ENCODE data around the gene TMUB1. TPM values are rescaled to one million over a fixed set of nuclear protein-coding genes. Genes with fewer than 3 reads are reported as not detected.
A peak's percentile ranks its signal among the peaks of the same experiment; 100 is the strongest.

TMUB1 gene
- total and polyA plus RNA-seq, 9 of the 15 experiments (the other 6 are each of a cell fraction or from before 2014, with no cell fraction given): 0.14 to 241 (median 74.1) TPM

- no peak for ATAC-seq
- no peak for FAIRE-seq
- no TSS peak for BruUV-seq (replicated peaks)
- Histone ChIP-seq H3K9ac (ENCODE audit: insufficient read depth in 1 of 2, low read depth in 2 of 2, low read length in 2 of 2) (peak overlapping the region in 1 of 2 experiments; percentile 6; a peak in 2 of 4 replicates), H4K20me1 (replicated peaks; ENCODE audit: control insufficient read depth, insufficient read depth, low read length) (peaks cover 5% of the 10 kb centered on the region), H3K36me3 (ENCODE audit: control insufficient read depth, insufficient read depth, low read length) (peaks cover 82% of the 10 kb centered on the region), H3K4me3 (no peak overlapping the region), H3K4me1 (replicated peaks in 1 of 2; ENCODE audit: control insufficient read depth in 2 of 2, insufficient read depth in 2 of 2, low read length in 2 of 2) (peaks cover 29 to 78% of the 10 kb centered on the region in 2 experiments), H3K27ac (ENCODE audit: extremely low read depth, low read depth, low read length) (no peak overlapping the region), H3K79me2 (ENCODE audit: control insufficient read depth, insufficient read depth, low read length) (peaks cover 35% of the 10 kb centered on the region), H2AFZ (ENCODE audit: low read depth, low read length) (no peak overlapping the region), H3K4me2 (ENCODE audit: insufficient read depth, low read length) (no peak overlapping the region), H3K27me3 (ENCODE audit: control insufficient read depth in 2 of 2, insufficient read depth in 2 of 2, low read length in 2 of 2) (no peaks in the 10 kb centered on the region), H3K9me3 (replicated peaks; ENCODE audit: control insufficient read depth, insufficient read depth, low read depth, low read length) (no peaks in the 10 kb centered on the region), H3K9me1 (ENCODE audit: control insufficient read depth, insufficient read depth, low read length) (no peaks in the 10 kb centered on the region)
- intact Hi-C loops (cut with micrococcal nuclease) (no loop called here), in situ Hi-C loops (cut with MboI) (no loop called here)
- peak in 1 of 4 experiments; percentile 46 for DNase-seq (ENCODE audit: extremely low read depth in 1 of 4, low spot score in 3 of 4)
- ChIA-PET CTCF (ENCODE audit: low intra/inter-chr PET ratio) (no interaction called here), POLR2A (interaction anchor here (0.7 to 2.8 kb wide), 10 partner anchors 9 to 76 kb away, joined by 3 to 18 read pairs (median 4); partner anchors contain the start of genes ABCB8, AGAP3 and ASIC3)
- WGBS (ENCODE audit: insufficient coverage, low coverage, missing lambda C conversion rate): 93% methylated on average over 32 of the region's 33 CpGs
- TF ChIP-seq DDX20 (tag; IDR thresholded peaks at IDR 0.05; ENCODE audit: low read depth) (no peak), BCOR (IDR thresholded peaks at IDR 0.05) (no peak), EP400 (IDR thresholded peaks at IDR 0.05) (no peak), CREB3L1 (IDR thresholded peaks at IDR 0.05; ENCODE audit: borderline replicate concordance, low read depth) (no peak), DIDO1 (tag; IDR thresholded peaks at IDR 0.05; ENCODE audit: low read depth) (no peak), ZNF12 (CRISPR knock-in tag; IDR thresholded peaks at IDR 0.05) (no peak), ELF4 (CRISPR knock-in tag; IDR thresholded peaks at IDR 0.05) (no peak), THRB (CRISPR knock-in tag; conservative IDR thresholded peaks at IDR 0.05) (no peak), RAD51 (IDR thresholded peaks at IDR 0.05; ENCODE audit: borderline replicate concordance, low read depth) (no peak), TCFL5 (CRISPR knock-in tag; conservative IDR thresholded peaks at IDR 0.05) (no peak), POLR2A (conservative IDR thresholded peaks at IDR 0.05) (peak; percentile 57), HINFP (tag; conservative IDR thresholded peaks at IDR 0.05; ENCODE audit: low read depth) (no peak), CTBP1 (IDR thresholded peaks at IDR 0.05; ENCODE audit: borderline replicate concordance) (no peak), EP300 (IDR thresholded peaks at IDR 0.05; ENCODE audit: low read length) (no peak), DMBX1 (CRISPR knock-in tag; IDR thresholded peaks at IDR 0.05; ENCODE audit: borderline replicate concordance) (no peak), KAT7 (CRISPR knock-in tag; IDR thresholded peaks at IDR 0.05; ENCODE audit: borderline replicate concordance) (no peak), CHCHD3 (CRISPR knock-in tag; IDR thresholded peaks at IDR 0.05) (no peak), RBM14 (IDR thresholded peaks at IDR 0.05; ENCODE audit: borderline replicate concordance, insufficient read depth, low read depth, low read length) (0 out of 2 replicates have a peak, but pooled peaks have one; percentile 8), SRSF1 (IDR thresholded peaks at IDR 0.05; ENCODE audit: low read depth, low read length) (no peak)
Measured at GRCh38 chr7:151076863-151077704, 6.2 kb downstream of the TMUB1 start.

Data from K562 (cell line).